GM19239 (cell line): ENCODE results near the gene RASSF8.
"Not testable (repeated sequence)": the region's sequence is repeated elsewhere in the genome, so short reads cannot be mapped to it uniquely, and the experiment has no call there.

ENCODE experiments used
- DNase-seq: peaks from one replicate; pipeline ENCODE4 v3.0.0; 2011; ENCODE audit warnings: low spot score; ENCODE audit not compliant: insufficient read length
- FAIRE-seq: peaks from 2 replicates; lab custom pipeline; 2011; peaks lifted over from hg19 to GRCh38; lab: Jason Lieb, UNC

Gene RASSF8

DNA sequence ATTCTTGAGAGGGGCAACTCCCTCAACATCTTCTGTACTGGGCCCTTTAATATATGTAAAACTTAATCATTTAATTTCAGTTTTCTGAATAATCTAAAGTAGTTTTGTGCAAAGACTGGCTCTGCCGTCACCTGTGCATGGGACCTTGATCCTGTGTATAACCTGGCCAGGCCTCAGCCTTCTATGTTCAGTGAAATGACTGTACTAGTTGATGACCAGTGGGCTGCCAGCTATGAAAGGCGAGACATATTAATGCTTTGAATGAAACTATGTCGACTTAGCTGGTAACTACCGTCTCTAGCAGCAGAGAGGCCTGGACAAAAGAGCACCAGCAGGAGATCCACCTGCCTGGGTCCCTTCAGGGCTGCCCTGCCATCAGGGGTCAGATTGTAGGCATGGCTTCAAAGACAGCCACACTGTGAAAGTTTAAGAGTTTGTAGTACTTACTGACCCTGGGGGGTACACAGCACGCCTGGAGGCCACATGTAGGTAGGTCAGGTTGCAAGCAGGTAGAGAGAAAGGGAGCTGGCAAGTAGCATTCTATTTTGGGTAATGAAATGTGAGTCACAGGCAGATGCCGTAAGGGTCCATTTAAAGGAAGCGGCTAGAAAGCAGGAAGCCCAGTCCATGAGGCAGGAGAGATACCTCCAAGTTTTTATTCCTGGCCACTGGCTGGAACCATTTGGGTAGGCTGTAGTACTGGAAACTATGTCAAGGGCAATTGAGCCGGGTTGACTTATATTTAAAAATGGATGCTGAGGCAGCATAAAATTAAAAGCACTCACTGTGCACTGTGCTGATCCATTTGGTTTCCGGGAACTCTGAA is 89.1 kb downstream of the RASSF8 start:
- FAIRE-seq, result no peak
- no peak for DNase-seq

DNA sequence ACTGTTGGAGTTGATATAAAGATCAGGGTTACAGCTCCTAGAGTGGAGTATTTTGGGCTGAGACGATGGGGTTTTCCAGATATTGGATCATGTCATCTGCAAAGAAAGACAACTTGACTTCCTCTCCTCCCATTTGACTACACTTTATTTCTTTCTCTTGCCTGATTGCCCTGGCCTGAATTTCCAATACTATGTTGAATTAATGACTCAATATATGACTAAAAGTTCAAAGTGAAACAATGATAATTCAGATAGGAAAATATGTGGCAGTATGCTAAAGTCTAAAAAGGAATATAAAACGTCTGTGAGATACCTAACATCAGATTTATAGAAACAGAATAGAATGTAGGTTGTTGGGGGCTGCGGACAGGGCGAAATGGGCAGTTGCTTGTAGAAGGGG is 94.2 kb downstream of the RASSF8 start:
- no peak for DNase-seq
- no peak for FAIRE-seq

DNA sequence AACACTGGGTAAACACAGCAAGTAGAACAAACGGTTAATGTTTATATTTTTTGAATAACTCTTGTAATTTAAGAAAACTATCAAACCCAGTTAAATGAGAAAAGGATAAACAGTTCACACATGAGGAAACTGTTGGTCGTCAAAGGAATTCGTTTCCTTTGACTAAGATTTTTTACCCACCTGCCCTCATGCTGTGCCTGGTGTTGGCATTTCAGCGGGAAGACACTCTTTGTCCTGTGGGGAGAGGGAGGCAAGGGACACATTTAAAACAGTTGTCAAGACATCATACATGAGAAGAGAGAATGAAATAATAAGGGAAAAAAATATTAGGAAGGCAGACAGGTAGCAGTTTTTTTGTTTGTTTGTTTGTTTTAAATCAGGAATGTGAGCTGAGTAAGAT is 95.9 kb downstream of the RASSF8 start:
- FAIRE-seq (no peak), DNase-seq (no peak)

DNA sequence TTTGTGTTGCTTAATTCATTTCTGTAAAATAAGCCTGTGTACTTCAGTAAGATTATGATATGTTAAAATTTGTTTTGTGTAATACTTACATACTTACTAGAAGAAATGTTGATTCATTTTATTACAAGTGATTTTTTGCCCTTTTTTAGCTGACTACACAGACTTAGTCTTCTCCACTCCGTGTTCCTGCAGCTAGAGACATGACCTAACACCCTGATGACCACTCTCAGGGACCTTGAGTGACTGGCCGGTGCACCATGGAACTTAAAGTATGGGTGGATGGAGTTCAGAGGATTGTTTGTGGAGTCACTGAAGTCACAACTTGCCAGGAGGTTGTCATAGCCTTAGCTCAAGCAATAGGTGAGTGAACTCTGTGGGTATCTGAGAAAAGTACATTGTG is 96.6 kb downstream of the RASSF8 start:
- no peak for FAIRE-seq
- no peak for DNase-seq

DNA sequence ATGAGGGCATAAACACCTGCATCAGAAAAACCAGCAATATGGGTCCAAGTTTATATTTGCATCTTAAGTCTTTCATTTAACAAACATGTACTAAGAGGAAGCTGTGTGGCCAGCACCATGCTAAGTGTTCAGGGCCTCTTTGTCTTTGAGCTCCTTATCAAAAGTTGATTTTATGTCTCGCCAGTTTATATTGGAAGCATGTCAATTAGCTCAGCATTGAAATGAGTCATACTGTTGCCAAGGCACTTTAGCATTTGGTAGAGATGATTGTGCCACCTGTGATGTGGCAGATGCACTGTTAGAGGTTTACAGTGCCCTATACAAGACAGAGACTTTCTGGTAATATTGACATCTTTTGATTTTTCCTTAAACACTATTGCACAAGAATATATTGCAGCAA is 97.9 kb downstream of the RASSF8 start:
- FAIRE-seq (no peak), DNase-seq (no peak)

DNA sequence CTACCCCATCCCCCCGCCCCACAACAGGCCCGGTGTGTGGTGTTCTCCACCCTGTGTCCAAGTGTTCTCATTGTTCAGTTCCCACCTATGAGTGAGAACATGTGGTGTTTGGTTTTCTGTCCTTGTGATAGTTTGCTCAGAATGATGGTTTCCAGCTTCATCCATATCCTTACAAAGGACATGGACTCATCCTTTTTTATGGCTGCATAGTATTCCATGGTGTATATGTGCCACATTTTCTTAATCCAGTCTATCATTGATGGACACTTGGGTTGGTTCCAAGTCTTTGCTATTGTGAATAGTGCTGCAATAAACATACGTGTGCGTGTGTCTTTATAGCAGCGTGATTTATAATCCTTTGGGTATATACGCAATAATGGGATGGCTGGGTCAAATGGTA is 98.8 kb downstream of the RASSF8 start:
- FAIRE-seq, DNase-seq: not testable (repeated sequence)

DNA sequence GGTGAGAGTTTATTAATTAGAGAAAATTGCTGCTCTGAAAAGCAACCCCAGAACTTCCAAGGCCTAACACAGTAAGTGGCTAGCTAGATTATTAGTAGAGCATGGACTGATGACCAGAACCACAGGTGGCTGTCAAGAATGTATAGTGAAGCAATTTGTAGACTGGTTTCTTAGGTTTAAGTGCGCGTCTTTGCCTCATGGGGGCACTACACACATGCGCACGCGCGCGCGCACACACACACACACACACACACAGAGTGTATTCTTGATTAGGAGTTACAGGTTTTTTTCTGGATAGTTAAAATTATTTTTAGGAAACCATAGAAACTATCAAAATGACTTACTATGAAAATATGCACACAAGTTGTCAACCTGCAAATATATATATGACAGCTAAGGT is 99.8 kb downstream of the RASSF8 start:
- no peak for FAIRE-seq
- no peak for DNase-seq

DNA sequence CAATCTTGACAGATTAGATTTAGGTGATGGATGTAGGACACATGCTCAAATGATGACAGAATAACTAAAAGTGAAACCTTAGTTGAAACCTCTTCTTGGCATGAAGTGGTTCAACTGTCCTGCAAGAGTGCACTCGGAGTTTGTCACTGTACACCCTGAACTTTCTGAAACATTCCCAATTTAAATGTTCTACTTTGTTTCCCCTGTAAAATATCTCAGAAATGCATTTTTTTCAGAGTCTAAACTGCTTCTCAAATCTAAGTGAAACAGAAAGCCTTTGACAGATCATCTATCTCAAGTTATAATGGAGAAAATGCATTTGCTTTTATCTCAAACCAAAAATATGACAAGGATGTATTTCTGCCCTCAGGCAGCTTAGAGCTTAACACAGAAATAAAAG is 100.3 kb downstream of the RASSF8 start:
- DNase-seq, result no peak
- FAIRE-seq, result peak; percentile 88

DNA sequence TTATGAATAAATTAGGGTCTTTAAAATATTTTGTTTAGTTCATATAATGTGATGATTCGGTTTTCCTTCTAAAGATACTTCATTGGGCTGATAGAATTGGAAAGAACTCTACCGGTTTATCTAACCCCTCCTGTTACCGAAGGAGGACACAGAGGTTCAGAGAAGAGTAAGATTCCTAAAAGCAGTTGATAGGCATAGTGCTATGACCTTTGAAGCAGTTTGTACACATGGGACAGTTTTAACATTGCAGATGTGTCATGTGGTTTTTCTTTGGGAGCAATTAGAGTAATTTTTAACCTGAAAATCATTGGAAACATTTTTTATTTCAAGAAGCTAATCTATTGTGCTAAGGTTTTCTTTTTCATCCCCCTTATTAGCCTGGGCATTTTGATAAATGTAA is 103.5 kb downstream of the RASSF8 start:
- no peak for DNase-seq
- no peak for FAIRE-seq

DNA sequence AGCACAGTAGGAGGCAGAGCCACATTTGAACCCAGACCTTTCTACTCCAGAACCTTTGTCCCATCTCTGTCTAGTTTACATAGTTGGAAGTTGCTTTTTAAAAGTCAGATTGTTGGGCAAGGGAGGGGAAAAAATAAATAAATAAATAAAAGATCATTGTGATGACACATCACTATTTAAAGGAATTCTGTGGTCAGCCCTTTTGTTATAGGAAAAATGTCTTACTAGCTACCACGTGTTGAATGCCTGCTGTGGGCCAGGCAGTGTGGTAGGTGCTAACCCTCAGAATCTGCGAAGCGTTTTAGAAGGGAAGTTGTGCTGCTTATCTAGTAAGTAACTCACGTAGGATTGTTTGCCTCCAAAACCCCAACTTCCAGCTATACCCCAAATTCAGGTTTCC is 104.1 kb downstream of the RASSF8 start:
- DNase-seq, result no peak
- no peak for FAIRE-seq

DNA sequence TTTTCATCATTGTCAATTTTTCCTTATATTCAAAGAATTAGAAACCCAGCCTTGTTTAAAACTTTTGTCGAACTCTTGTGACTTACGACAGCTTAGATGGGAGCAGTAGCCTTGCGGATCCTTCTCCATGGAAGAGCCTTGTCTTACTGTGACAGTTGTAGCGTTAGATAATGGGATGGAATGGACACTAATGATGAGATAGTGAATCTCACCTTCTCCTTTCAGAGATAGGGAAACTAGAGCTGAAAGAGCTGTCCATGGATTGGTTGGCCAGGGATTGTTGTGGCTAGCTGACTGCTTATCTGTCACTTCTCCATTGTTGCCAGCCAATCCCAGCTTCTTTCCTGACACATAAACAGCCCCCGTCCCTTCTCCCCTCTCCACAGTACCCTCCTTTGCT is 107.0 kb downstream of the RASSF8 start:
- FAIRE-seq (no peak), DNase-seq (no peak)

DNA sequence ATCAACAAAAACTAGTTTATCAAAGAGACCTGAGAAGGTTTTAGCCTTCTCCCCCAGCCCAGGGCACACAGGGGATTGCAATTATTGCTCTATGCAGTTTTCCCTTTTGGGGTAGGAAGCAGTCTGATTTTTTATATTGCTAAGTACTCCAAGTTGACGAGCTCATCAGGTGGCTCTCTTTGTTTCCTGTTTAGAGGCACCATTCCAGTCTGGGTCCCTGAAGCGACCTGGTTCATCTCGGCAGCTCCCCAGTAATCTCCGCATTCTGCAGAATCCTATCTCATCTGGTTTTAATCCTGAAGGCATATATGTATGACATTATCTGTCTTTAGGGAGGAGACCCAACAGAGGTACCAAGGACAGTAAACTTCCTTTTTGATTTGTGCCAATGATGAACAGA is 110.0 kb downstream of the RASSF8 start:
- no peak for FAIRE-seq

DNA sequence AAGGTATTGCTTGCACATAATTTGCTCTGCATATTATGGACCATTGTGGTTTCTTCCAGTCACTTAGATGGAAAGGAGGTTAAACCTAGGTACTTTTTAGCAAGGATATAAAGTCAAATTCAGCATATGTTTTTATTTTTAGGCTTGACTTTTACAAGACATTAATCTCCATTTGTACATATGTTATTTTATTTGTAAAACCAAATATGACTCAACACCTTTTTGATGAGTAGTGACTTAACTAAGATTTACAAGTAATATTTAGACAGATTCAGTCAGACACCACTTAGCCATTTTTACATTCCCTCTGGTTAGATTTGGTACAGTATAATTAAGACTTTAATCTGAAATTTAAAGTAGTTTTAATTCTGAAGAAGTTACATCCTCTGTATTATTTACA is 111.3 kb downstream of the RASSF8 start:
- DNase-seq, result no peak
- FAIRE-seq, result no peak

More for the DNA sequence above, 110.0 kb downstream of the RASSF8 start:
- DNase-seq, result no peak

DNA sequence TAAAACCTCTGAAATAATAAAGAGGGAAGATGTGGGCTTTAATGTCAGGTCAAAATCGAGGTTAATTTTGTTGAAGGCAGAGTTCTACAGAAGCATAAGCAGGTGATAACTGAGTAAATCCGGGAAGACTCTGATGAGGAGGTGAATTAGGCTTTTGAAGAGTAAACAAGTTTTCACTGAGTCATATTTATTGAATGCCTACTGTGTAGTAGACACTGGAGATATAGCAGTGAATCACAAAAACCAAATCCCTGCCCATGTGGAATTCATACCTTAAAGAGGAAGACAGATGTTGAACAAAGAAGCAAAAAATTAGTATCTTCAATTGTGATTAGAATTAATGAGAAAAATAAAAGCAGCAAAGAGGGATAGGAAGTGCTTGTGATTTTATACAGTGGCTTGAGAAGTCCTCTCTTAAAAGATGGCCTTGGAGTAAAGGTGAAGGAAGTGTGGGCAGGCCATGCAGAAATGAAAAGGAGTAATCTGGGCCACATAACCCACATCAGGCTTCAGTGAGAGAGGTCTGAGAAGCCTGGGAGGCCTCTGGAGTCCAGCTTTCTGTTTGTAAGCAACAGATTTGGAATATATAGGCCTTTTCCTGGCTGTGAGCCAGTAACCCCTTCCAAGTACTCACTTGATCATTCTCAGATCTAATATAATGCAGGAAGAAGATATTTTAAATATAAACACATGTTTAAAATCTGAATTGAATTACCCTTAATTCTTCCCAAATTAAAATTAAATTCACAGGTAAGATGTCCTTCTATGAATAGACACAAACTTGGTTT is 119.6 kb downstream of the RASSF8 start:
- FAIRE-seq, result no peak
- no peak for DNase-seq

DNA sequence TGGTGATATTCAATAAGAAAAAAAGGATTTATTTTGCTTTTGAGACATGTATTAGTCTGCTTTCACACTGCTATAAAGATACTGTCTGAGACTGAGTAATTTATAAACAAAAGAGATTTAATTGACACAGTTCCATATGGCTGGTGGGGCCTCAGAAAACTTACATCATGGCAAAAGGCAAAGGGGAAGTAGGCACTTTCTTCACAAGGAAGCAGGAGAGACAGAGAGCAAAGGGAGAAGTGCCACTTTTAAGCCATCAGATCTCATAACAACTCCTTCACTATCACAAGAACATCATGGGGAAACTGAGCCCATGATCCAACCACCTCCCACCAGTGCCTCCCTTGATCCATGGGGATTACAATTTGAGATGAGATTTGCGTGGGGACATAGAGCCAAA is 122.4 kb downstream of the RASSF8 start:
- DNase-seq (no peak), FAIRE-seq (no peak)

DNA sequence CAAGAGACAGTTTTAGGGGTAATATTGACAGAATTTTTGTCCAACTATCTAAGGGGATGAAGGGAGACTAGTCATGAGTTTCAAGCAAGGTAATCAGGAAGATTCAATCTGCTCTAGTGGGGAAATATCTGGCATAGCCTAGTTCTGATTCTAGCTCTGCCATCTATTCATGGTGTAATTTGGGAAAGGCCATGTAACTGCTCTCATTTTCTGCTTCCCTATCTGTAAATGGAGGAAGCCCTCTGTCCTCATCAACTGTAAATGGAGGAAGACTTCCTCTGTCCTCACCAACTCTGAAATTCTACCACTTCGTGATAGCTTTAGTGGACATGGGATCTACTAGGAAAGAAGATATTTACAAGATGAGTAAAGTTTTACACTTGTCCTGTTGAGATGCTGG is 128.5 kb downstream of the RASSF8 start:
- no peak for DNase-seq
- no peak for FAIRE-seq

DNA sequence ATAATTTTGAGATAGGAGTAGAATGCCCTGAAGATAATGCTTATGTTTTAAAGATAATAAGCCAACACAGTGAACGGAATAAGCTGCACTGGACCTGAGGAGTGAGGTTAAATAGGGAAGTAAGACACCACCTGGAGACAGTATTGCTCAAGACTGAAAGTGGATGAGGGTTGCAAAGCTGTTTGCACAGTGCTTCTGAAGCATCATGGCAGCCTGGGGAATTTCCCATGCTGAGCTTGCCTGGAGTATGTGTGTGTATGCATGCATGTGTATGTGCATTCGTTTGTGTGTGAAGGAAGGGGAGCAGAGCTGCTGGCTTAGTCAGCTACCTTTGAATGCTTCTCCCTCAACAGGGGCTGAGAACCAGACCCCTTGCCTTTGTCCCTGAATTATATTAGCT is 130.5 kb downstream of the RASSF8 start:
- DNase-seq, result peak; percentile 16
- FAIRE-seq, result peak; percentile 61

DNA sequence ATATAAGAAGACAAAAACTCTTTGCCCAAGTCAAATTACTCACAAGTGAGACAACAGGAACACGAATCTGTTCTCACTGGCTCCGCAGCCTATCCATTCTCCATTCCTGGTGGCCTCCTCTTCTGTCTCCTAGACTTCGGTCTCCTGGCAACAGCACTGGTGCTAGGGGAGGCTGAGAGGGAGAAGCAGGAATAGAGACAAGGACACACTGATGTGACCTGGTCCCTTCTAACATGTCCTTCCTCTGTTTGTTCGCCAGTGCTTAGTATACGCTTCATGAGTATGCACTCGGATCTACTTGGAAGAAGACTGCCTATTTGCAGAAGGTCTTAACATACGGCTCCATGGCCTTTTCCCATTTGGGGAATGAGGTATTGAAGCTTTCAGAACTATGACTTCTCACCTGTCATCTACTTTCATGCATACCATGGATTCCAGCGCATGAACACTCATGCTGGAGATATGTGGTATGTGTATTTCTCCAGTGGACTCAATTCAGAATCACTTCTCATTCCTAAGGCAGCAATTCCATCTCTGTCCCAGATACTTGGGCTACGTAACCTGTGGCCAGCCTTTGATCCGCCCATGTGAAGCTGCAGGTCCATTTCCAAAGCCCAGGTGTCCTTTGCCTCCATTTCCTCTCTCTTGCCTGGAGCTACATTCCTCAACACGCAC is 132.5 kb downstream of the RASSF8 start:
- no peak for DNase-seq
- FAIRE-seq, result no peak

DNA sequence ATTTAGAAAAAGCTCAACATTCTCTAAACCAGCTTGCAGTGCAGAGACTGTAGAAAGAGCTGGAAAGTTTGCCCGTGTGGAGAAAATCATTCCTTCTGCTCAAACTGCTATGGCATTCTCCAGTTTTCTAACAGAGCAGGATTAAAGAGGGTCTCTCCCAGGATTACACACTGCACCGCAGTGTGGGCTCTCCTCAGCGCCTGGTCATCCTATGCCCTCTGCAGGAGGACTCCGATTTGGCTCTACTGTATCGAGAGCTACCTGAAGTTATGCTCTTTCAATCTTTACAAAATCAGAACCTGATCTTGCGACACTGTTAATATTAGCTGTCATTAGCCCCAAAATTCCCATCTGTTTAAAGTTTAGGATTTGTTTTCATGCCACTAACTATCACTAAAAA is 133.3 kb downstream of the RASSF8 start:
- FAIRE-seq (no peak), DNase-seq (no peak)

DNA sequence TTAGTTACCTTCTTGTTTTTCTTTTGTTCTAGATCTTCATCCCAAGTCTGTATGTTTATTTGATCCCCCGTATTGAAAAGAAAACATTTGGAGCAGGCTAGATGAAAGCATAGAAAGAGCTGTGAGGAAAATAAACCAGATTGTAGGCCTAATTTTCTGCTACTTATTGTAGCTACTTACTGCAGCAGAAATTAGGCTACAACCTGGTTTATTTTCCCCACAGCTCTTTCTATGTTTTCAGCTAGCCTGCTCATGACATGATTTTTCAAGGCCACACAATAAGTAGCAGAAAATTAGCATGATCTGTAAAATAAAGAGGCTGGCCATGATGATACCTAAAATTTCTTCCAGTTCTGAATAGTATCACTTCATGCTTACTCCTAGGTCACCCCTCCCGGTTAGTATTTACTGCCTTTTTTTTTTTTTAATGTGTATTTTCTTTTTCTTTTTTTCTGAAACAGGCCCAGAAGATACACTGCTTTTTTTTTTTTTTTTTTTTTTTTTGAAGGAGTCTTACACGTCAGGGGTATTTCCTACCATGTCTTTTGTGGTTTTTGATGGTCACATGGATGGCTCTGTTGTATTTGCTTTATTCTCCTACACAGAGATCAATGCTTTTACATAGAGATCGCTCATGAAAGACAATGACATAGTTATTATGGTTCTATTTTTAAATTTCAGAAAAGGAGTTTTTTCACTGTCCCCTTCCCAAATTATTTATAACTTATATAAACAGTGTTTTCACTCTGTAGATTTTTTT is 134.0 kb downstream of the RASSF8 start:
- FAIRE-seq (no peak), DNase-seq (no peak)
